OCI-LY3 (cell line): ENCODE results near the gene CCL26.

ENCODE experiments used
- EZH2phosphoT487 ChIP-seq: fragments of 200-600 bp; shearing (Covaris generic); IDR thresholded peaks from 2 replicates; pipeline ENCODE4 v1.6.1; 2018; ENCODE audit warnings: antibody characterized with exemption, mixed run types, low read depth
- TF ChIP-seq, protein P1 (sequence below): fragments of 200-600, 300-600 bp; sonication (generic); IDR thresholded peaks from 2 replicates; pipeline ENCODE4 v1.5.1; 2014; ENCODE audit warnings: antibody characterized with exemption, low read length, low read depth

DNA sequence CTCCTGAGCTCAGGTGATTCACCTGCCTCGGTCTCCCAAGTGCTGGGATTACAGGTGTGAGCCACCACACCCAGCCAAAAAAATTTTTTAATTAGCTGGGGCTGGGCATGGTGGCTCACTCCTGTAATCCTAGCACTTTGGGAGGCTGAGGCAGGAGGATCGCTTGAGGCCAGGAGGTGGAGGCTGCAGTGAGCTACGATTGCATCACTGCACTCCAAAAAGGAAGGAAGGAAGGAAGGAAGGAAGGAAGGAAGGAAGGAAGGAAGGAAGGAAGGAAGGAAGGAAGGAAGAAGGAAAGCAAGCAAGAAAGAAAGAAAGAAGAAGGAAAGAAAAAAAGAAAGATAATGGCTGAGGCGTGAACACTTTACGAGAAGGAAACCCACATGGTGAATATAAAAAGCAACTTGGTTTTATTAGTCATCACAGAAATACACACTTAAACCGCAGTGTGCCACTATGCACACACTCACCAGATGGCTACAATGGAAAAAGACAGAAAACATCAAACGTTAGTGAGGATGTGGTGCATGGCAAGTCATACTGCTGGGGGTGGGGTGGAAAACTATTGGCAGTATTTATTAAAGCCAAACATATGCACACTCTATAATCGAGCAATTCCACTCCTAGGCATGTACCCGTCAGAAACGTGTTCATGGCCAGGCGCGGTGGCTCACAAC, 4.4 kb upstream of the CCL26 start:
- TF ChIP-seq, protein P1, sequence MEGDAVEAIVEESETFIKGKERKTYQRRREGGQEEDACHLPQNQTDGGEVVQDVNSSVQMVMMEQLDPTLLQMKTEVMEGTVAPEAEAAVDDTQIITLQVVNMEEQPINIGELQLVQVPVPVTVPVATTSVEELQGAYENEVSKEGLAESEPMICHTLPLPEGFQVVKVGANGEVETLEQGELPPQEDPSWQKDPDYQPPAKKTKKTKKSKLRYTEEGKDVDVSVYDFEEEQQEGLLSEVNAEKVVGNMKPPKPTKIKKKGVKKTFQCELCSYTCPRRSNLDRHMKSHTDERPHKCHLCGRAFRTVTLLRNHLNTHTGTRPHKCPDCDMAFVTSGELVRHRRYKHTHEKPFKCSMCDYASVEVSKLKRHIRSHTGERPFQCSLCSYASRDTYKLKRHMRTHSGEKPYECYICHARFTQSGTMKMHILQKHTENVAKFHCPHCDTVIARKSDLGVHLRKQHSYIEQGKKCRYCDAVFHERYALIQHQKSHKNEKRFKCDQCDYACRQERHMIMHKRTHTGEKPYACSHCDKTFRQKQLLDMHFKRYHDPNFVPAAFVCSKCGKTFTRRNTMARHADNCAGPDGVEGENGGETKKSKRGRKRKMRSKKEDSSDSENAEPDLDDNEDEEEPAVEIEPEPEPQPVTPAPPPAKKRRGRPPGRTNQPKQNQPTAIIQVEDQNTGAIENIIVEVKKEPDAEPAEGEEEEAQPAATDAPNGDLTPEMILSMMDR: no peak
- no peak for TF ChIP-seq EZH2phosphoT487
